GM19452 (cell line): ENCODE results near the gene RBM10.

Source experiments
- ATAC-seq: cut with Tn5 transposase; IDR thresholded peaks from one replicate; pipeline ENCODE4 v1.9.1; 2021; ENCODE audit not compliant: unreplicated experiment

Gene RBM10

DNA sequence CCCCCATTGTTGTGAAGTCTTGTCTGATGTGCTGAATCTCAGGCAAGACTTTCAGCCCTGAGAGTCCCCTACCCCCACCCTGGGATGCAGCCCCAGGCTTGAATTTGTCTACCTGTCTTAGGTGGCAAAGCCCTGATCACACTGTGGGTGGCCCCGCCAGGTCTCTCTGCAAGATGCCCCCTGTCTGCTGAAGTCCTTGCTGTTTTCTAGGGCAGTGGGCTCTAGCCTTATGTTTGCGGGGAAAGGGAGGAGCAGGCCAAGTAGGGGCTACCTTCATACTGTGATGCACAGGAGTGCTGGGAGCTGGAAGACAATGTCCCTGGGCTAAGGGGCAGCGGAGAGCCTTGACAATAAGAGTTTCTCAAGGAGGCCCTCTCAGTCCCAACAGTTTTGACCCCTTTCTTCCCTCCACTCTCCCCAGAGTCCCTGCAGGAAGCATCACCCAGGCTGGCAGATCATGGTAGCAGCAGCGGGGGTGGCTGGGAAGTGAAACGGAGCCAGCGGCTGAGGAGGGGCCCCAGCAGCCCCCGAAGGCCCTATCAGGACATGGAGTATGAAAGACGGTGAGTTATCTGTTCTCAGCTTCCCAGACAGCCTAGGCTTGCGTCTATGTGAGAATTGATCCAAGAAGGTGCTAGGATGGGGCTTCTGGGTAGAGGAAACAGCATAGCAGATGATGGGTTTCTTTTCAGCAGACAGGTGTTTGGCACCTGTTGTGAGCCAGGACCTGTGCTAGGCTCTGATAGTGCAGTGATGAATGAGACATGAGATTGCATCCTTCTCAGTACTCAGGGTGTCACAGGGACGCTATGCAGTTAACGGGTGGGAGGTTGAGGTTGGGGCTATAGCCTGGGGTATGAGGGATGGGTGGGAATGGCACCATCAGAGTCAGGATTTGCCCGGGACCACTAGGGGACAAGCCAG, 2.2 kb downstream of the RBM10 start:
- ATAC-seq, result no peak

DNA sequence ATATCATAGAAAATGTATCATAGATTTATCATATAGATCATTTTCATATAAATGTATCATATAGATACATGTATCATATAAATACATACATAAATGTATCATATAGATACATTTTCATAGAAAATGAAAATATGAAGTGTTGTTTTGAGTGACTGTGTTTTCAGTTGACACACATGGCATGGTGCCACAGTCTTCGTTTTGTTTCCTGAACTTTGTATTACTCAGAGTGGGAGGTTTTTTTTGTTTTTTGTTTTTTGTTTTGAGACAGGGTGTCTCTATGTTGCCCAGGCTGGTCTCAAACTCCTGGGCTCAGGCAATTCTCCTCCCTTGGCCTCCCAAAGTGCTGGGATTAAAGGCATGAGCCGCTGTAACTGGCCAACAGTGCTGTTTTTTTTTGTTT, 3.9 kb downstream of the RBM10 start:
- ATAC-seq, result no peak

DNA sequence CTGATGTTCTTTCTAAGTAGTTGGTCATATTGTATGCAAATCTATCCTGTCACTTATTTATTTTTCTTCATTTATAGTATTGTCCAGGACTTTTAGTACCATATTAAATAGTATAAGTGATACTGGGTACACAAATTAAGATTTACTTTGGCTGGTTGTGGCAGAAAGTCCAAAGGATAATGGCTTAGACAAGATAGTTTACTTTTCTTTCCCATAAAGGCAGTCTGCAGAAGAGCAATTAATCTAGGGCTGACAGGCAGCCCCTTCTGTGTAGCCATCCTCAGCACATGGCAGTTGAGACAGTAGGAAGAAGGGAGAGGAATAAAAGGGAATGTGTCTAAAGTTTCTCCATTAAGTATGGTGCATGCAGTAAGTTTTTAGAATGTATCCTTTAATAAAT, 6.4 kb downstream of the RBM10 start:
- ATAC-seq, result no peak

DNA sequence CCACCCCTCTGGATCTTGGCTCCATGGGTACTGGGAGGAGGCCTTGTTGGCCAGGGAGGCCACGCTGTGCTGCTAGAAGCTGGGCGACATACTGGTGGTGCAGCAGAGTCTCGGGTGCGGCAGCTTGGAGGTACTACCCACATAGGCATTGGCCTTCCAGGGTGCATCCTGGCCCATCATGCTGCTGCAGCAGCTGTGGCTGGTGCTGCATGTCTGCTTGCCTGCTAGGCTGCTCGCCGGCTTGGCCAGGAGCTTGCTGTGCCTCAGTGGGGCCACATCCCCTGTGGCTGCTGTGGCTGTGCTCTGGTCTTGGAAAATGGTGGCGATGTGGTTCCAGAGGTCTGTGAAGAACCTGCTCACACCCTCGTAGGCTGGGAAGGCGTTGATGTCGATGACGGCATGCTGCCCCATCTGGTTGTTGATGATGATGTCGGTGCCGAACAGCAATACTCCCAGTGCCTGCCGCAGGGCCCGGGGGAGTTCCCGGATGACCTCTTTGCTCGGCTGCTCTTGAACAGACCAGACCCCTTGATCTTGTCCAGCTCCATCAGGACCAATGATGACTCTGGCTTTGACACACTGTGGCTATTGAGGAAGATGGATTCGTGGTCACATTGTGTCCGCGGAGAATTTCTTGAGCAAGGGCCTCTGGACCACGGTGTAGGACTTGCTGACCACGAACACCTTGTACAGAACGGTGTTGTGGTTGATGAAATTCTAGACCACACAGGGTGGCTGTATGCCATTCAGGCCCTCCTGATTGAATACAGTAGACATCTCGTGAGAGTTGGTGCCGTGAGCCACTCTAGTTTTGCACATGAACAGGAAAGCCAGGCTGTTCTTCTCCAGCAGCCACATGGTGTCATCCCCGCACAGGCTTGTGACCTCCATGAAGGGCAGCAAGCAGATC, 11.8 kb downstream of the RBM10 start:
- no peak for ATAC-seq

DNA sequence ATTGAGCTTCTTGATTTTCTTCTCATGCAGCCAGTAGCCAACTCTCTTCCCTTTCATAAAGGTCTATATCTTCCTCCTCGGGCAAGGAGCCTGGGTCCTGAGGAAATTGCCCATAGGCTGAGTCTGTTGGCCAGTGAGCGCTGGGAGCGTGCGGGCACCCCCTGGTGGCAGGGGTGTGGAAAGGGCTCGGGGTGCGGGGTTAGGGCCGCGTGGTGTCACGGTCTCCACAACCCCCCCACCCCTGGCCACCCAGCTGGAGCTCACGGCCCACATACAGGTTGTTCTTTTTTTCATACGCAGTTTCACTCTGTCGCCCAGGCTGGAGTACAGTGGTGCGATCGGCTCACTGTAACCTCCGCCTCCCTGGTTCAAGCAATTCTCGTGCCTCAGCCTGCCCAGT, 13.1 kb downstream of the RBM10 start:
- no peak for ATAC-seq

DNA sequence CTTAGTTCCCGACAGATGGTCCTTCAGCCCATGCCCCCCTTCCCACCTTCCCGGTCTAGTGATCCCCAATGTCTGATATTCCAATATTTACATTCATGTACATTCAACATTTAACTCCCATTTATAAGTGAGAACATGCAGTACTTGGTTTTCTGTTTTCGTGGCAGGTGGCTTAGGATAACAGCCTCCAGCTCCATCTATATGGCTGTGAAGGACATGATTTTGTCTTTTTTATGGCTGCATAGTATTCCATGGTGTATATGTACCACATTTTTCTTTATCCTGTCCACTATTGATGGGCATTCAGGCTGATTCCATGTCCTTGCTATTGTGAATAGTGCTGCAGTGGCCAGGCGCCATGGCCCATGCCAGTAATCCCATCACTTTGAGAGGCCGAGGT, 13.8 kb downstream of the RBM10 start:
- no peak for ATAC-seq

DNA sequence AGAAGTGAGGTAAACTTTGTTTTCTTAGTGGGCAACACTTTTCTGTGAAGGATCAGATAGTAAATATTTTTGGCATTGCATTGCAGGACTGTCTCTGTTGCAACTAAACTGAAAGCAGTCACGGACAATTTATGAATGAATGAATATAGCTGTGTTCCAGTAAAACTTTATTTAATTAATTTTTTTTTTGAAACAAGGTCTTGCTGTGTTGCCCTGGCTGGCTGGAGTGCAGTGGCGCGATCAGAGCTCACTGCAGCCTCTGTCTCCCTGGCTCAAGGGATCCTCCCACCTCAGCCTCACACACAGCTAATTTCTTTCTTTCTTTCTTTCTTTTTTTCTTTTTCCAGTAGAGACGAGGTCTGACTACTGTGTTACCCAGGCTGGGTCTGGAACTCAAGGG, 15.8 kb downstream of the RBM10 start:
- ATAC-seq, result no peak

DNA sequence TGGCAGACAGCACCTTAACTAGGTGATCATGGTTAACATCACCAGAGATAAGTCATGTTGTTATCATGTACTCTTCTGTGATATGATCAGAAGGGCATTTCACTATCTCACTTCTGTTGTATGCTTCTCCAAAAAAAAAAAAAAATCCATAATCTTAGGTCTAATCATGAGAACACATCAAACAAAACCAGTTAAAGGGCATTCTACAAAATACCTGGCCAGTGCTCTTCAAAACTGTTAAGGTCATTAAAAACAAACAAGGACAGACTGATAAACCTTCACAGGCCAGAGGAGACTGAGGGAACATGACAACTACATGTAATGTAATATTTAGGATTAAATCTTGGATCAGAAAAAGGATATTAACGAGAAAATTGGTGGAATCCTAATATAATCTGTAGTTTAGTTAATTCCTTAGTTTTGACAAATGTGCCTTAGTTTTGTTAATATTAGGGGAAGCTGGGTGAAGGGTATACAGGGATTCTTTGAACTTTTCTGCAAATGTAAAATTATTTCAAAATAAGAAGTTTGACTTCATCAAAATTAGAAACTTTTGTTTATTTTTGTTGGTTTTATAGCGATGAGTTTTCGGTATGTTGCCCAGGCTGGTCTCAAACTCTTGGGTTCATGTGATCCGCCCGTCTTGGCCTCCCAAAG, 18.0 kb downstream of the RBM10 start:
- ATAC-seq, result no peak

DNA sequence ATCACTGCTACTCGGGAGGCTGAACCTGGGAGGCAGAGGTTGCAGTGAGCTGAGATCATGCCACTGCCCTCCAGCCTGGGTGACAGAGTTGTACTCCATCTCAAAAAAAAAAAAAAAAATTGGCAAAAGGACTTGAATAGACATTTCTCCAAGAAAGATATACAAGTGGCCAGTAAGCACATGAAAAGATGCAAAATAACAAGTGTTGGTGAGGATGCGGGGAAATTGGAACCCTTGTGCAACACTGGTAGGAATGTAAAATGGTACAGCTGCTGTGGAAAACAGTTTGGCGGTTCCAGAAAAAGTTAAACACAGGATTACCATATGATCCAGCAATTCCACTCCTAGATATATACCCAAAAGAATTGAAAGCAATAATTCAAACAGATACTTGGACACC, 19.4 kb downstream of the RBM10 start:
- no peak for ATAC-seq

DNA sequence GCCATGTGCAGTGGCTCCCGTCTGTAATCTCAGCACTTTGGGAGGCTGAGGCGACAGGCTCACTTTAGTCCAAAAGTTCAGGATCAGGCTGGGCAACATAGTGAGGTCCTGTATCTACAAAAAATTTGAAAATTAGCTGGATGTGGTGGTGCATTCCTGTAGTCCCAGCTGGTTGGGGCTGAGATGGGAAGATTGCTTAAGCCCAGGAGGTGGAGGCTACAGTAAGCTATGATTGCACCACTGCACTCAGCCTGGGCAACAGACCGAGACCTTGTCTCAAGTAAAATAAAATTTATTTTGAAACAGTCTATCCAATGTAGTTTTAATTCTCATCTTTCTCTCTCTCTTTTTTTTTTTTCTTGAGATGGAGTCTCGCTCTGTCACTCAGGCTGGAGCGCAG, 21.1 kb downstream of the RBM10 start:
- ATAC-seq, result no peak

DNA sequence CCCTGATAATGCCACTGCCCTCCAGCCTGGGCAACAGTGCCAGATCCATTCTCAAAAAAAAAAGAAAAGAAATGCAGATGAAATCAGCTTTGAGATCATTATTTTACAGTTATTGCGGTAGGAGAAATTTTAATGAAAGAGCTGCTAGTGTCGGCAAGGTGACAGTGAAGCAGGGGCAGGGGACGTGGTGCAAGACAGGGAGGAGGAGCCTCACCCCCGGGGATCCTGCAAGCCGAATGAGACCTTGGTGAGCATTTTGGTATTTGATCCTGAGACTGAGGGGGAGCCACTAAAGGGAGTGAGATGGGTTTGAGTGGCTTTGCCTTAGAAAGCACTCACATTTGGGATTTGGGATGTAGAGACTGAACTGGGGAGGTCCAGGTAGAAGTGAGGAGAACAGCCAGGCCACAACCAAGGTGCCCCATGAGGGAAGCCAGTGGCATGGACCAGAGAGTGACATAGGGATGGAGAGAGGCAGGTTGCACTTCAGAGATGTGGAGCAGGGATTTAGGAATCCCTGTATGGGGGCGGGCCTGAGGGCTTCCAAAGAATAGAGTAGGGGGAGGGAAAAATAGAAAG, 23.6 kb downstream of the RBM10 start:
- ATAC-seq, result no peak

DNA sequence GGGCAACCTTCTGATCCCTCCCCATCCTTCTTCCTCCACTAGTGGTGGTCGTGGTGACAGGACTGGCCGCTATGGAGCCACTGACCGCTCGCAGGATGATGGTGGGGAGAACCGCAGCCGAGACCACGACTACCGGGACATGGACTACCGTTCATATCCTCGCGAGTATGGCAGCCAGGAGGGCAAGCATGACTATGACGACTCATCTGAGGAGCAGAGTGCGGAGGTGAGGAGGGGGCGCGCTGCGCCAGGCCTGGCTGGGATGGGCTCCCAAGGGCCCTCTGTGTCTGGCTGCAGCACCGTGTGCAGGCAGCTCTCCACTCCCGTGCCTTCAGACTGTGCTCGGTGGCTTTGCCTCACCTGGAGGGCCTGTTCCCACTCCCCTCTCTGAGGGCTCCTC, 24.3 kb downstream of the RBM10 start:
- ATAC-seq, result no peak

DNA sequence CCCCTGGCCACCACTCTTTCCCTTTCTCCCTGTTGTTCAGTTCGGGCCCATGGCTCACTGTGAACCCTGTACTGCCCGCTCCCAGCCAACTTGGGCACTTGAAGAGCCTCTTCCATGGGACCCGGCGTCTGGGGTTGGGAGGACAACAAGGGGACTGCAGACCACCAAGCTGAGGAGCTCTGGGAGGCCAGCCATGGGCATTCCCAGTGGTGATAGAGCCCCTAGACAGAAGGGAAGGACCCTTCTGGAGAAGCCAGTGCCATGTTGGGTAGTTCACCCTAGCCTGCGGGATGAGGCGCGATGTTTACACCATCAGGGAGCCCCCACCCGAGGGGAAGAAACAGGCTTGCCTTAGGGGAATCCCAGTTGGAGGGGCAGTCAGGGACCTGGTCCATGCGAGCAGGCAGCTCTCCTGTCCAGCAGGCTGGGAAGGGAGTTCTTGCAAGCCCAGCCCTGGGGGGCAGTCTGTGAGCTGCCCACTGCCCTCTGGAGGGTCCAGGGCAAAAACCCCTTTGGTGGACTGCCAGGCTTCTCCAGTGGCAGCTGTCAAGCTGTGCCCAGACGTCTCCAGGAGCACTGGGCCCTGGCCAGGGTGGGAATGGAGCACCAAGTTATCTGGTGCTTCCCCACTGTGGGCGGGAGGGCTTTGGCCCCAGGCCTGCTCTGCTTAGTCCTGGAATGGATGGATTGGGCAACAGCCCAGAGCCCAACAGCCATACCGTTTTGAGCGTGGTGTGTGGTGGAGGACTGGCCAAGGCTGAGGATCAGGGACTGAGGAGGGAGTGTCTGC, 24.9 kb downstream of the RBM10 start:
- ATAC-seq, result no peak

DNA sequence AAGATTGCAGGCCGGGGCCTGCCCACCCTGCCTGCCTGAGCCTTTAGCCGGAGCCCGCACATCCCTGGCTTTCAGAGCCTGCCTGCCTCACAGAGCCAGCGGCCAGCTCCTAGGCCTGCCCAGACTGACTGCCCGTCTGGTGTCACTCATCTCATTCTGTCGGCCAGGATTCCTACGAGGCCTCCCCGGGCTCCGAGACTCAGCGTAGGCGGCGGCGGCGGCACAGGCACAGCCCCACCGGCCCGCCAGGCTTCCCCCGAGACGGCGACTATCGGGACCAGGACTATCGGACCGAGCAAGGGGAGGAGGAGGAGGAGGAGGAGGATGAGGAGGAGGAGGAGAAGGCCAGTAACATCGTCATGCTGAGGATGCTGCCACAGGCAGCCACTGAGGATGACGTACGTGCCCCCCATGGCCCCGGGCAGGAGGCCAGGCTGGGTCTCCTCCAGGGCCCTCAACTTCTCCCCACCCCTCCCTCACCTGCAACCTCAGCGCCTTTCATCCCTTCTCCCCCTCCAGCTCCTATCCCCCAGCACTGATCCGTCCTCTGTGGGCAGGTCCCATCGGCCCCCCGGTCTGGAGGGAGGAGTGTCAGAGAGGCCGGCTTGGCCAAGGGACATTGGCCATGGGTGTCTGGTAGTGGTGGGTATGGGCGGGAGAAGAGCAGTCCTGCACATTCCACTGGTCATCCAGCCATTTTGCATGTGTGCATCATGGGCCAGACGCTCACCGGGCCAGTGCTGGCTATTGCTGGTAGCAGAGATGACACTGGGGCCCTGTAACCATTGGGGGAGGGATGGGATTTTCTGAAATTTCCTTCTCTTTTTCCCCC, 26.1 kb downstream of the RBM10 start:
- ATAC-seq, result no peak

DNA sequence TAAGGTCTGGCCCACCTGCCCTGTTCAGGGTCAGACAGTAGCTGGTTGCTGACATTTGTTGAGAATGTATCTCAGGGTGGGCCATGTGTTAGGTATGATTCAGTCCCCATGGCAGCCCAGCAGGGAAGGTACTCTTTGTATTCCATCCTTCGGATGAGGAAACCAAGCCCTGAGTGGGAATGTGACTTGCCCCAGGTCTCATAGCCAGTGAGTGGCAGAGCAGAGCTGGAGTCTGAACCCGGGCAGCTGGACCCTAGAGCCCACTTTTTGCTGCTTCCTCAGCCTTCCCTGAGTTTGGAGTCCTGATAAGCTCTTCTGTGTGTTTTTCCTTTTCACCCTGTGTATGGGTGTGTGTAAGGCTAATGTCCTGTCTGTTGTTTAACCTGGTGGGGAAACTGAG, 27.0 kb downstream of the RBM10 start:
- no peak for ATAC-seq

DNA sequence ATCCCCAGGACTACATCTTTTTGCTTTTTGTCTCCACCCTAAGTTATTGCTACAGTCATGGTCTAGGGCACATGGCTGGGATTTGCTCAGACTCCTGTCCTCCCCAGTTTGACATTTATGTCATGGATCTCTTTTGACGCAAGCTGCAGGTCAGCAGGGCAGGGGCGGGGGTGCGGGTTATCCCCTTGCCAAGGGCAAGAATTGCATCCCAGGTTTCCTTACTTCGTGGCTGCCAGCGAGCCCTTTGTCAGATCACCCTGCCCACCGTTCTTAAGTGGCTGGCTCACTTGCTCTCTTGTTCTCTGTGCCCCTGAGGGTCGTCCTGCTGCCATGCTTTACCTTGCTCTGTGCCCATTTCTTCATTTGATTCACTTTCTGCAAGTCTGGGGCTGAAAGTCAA, 27.5 kb downstream of the RBM10 start:
- no peak for ATAC-seq

DNA sequence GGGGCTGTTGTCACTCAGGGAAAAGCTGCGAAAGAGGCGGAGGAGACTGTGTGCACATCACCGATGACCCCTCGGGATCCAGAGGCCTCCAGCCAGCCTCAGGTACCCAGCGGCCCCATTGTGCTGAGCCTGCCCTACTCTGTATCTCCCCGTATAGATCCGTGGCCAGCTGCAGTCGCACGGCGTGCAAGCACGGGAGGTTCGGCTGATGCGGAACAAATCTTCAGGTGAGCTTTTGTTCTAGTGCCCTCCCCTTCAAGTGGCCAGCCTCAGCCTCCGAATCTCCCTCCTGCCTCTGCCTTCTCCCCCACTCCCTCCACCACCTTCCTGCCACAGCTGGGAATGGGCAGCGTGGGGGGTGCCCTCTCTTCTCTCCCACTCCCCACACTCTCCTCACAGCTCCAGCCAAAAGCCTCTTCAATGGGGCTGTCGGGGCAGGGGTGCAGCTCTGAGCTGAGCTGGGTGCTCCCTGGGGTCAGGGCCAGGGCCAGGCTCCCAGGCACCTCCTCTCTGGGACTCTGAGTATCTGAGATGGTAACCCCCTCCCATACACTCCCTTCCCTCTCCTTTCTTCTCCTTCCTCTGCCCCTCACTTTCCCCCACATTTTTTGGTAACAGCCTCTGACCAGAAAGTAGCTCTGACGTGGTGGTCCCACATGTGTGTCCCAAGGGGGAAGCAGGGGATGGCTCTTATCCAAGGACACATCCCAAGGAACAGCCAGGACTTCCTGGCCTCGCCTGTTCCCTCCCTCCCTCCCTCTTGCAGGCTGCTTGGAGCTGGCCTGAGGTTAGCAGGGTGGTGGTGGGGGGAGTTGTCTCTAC, 28.2 kb downstream of the RBM10 start:
- ATAC-seq, result no peak

DNA sequence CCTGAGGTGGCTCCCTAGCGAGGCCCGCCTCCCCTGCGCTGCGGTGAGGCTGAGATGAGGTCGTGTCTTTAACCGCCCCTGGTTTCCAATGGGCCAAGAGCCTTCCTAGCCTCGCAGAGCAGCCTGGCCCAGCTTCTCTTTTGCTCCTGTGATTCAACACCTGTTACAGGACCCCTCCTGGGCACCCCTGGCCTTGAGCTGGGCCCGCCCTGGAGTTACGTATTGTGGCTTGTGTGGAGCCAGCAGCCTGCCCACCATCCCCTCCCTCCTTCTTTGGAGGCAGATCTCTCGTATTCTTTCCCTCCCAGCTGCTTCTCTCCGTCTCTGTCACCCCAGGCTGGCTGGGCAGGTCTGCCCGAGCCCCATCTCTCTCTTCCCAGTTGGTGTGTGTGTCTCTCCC, 29.4 kb downstream of the RBM10 start:
- ATAC-seq, result no peak
